Fibroblast of lung (primary cell): ENCODE data around the gene ATRNL1.

Experiments used
- EZH2 ChIP-seq: IDR thresholded peaks from 2 replicates; pipeline ENCODE4 v1.5.1; 2012; ENCODE audit warnings: low read length, control low read depth, mild to moderate bottlenecking; ENCODE audit errors: missing control alignments
- TF ChIP-seq, protein P1 (sequence below), 2 donors: IDR thresholded peaks in 1 of 2; conservative IDR thresholded peaks in 1 of 2; 1 replicate in 1 of 2; 2 replicates in 1 of 2; pipeline ENCODE4 v1.5.1; 2011 to 2012; ENCODE audit warnings: low read length in 2 of 2, control low read depth in 1 of 2, inconsistent platforms in 1 of 2, low read depth in 1 of 2, mild to moderate bottlenecking in 1 of 2

DNA sequence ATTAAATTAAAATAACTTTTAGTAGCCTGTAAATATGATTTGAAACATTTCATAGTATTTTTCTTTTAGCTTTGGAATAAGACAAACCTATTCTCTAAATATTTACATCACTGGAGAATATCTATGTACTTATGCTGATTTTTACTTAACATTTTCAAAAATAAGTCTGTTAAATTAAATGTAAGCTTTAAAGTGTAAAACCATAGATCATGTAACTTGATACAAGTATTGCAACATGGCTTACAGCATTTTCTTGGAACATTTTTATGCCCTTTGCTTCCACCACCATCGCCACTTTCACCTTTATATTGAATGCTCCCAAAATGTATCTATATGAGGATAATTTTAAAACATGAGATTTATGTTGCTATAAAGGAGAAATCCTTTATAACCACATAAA lies 752.8 kb downstream of the ATRNL1 start:
- TF ChIP-seq EZH2: no peak
- TF ChIP-seq, protein P1, sequence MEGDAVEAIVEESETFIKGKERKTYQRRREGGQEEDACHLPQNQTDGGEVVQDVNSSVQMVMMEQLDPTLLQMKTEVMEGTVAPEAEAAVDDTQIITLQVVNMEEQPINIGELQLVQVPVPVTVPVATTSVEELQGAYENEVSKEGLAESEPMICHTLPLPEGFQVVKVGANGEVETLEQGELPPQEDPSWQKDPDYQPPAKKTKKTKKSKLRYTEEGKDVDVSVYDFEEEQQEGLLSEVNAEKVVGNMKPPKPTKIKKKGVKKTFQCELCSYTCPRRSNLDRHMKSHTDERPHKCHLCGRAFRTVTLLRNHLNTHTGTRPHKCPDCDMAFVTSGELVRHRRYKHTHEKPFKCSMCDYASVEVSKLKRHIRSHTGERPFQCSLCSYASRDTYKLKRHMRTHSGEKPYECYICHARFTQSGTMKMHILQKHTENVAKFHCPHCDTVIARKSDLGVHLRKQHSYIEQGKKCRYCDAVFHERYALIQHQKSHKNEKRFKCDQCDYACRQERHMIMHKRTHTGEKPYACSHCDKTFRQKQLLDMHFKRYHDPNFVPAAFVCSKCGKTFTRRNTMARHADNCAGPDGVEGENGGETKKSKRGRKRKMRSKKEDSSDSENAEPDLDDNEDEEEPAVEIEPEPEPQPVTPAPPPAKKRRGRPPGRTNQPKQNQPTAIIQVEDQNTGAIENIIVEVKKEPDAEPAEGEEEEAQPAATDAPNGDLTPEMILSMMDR (conservative IDR thresholded peaks at IDR 0.05 in 1 of 2, IDR thresholded peaks at IDR 0.05 in 1 of 2; ENCODE audit: low read depth in 1 of 2, low read length in 2 of 2): no peak
